ACHN (cell line): ENCODE measurements around the gene CEBPE.

Source experiments
- DNase-seq: peaks from one replicate; pipeline ENCODE4 v3.0.0-alpha.2; 2015
- in situ Hi-C: cut with HindIII; loops from 2 replicates; pipeline ENCODE4 v1.10.0; 2017; ENCODE audit warnings: low sequenced_read_pairs, low pct_ligation_motif_present, low pct_unique_long_range_greater_than_20kb

Gene CEBPE

GRCh38 chr14:23125933-23126524 is 7.0 kb upstream of the CEBPE start:
- in situ Hi-C loops, result no loop called here
- DNase-seq, result no peak

GRCh38 chr14:23125011-23125410 is 6.0 kb upstream of the CEBPE start:
- in situ Hi-C loops, result no loop called here
- no peak for DNase-seq

- in situ Hi-C loops, result no loop called here
Measured at GRCh38 chr14:23124337-23124954, 5.4 kb upstream of the CEBPE start.

GRCh38 chr14:23123419-23123818 is 4.4 kb upstream of the CEBPE start:
- in situ Hi-C loops, result no loop called here
- DNase-seq, result no peak

More at GRCh38 chr14:23124337-23124954, 5.4 kb upstream of the CEBPE start:
- DNase-seq, result no peak

GRCh38 chr14:23122086-23122485 is 3.0 kb upstream of the CEBPE start:
- DNase-seq, result no peak
- in situ Hi-C loops, result no loop called here

- DNase-seq, result no peak
- in situ Hi-C loops, result no loop called here
Measured at GRCh38 chr14:23121361-23121771, 2.3 kb upstream of the CEBPE start.

- in situ Hi-C loops, result no loop called here
- DNase-seq, result peak; percentile 82
Measured at GRCh38 chr14:23120541-23121251, 1.6 kb upstream of the CEBPE start.

- in situ Hi-C loops, result no loop called here
- no peak for DNase-seq
Measured at GRCh38 chr14:23119363-23120327, 590 bp upstream of the CEBPE start.

- no peak for DNase-seq
- in situ Hi-C loops, result no loop called here
Measured at GRCh38 chr14:23117371-23118020, 1.6 kb downstream of the CEBPE start.

GRCh38 chr14:23115918-23116317 is 3.1 kb downstream of the CEBPE start:
- DNase-seq, result no peak
- in situ Hi-C loops, result no loop called here

GRCh38 chr14:23115039-23115731 is 3.9 kb downstream of the CEBPE start:
- in situ Hi-C loops, result no loop called here
- peak; percentile 85 for DNase-seq

GRCh38 chr14:23114669-23115038 is 4.4 kb downstream of the CEBPE start:
- in situ Hi-C loops, result no loop called here
- DNase-seq, result no peak

GRCh38 chr14:23114120-23114458 is 5.0 kb downstream of the CEBPE start:
- in situ Hi-C loops, result no loop called here

GRCh38 chr14:23113431-23114119 is 5.5 kb downstream of the CEBPE start:
- no peak for DNase-seq

More at GRCh38 chr14:23114120-23114458, 5.0 kb downstream of the CEBPE start:
- DNase-seq, result no peak

GRCh38 chr14:23112359-23113178 is 6.5 kb downstream of the CEBPE start:
- in situ Hi-C loops, result no loop called here
- DNase-seq, result no peak

More at GRCh38 chr14:23113431-23114119, 5.5 kb downstream of the CEBPE start:
- in situ Hi-C loops, result no loop called here

GRCh38 chr14:23110579-23111365 is 8.3 kb downstream of the CEBPE start:
- no peak for DNase-seq
- in situ Hi-C loops, result no loop called here
